ENCODE measurements around the gene ETS2. TPM values are rescaled to one million over a fixed set of nuclear protein-coding genes. Genes with fewer than 3 reads are reported as not detected.

The ETS2 gene
- polyA plus RNA-seq, 1 donor from 2014 or later, result 11.6 TPM

DNA sequence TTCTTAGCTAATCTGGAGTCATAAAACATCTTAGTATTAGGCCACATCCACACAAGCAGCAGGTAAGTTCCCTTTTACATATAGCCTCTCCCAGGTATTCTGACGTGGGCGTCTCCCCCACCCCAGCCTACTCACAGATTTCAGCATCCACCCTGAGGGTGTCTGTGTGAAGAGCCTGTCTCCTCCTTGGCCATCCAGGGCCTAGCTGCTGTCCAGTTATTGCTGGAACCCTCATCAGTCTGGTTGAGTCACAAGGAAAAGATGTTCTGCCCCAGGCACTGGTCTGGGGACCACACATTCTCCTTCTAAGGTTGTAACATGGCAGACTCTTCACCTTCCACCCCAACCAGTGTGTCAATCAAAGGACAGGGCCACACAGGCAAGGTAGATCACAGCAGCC, 57.6 kb downstream of the ETS2 start:
- H3K9me2 ChIP-seq (ENCODE audit: insufficient read depth, low read length), result no peaks in the 10 kb centered on the region
- H3K9ac ChIP-seq (ENCODE audit: low read length), result no peak overlapping the region
- H3K4me3 ChIP-seq (ENCODE audit: low read length), result no peak overlapping the region
- H3F3A ChIP-seq (ENCODE audit: insufficient read depth, low read length, poor library complexity, severe bottlenecking), result no peaks in the 10 kb centered on the region
- H3K36me3 ChIP-seq (ENCODE audit: insufficient read depth, low read length), result no peaks in the 10 kb centered on the region
- H2AFZ ChIP-seq (ENCODE audit: low read depth, low read length), result no peak overlapping the region
- H3K9me3 ChIP-seq (ENCODE audit: low read length), result no peaks in the 10 kb centered on the region
- no peaks in the 10 kb centered on the region for H3K27me3 ChIP-seq (ENCODE audit: insufficient read depth, low read depth, low read length)
- H3K27ac ChIP-seq (ENCODE audit: low read length), result no peak overlapping the region
- TF ChIP-seq TAF1 (IDR thresholded peaks at IDR 0.05; ENCODE audit: low read depth) (no peak), SMC3 (conservative IDR thresholded peaks at IDR 0.05; ENCODE audit: poor library complexity) (no peak), MXI1 (conservative IDR thresholded peaks at IDR 0.05; ENCODE audit: poor library complexity, severe bottlenecking) (no peak), REST (IDR thresholded peaks at IDR 0.05; ENCODE audit: borderline replicate concordance) (no peak), RAD21 (conservative IDR thresholded peaks at IDR 0.05) (no peak), CTCF (IDR thresholded peaks at IDR 0.05; ENCODE audit: poor library complexity, severe bottlenecking) (no peak), EP300 (conservative IDR thresholded peaks at IDR 0.05; ENCODE audit: poor library complexity, severe bottlenecking) (no peak), EZH2 (IDR thresholded peaks at IDR 0.05; ENCODE audit: borderline replicate concordance, insufficient read depth, low read length, poor library complexity, severe bottlenecking) (no peak), POLR2AphosphoS5 (IDR thresholded peaks at IDR 0.05) (no peak)
- no peaks in the 10 kb centered on the region for H4K20me1 ChIP-seq (ENCODE audit: insufficient read depth)
- no peaks in the 10 kb centered on the region for H3K79me2 ChIP-seq (replicated peaks; ENCODE audit: insufficient read depth, low read length)
- H3K4me2 ChIP-seq (ENCODE audit: low read length), result no peak overlapping the region

- Histone ChIP-seq H3K9me3 (ENCODE audit: low read length) (no peaks in the 10 kb centered on the region), H3K27ac (ENCODE audit: low read length) (no peak overlapping the region), H3K79me2 (replicated peaks; ENCODE audit: insufficient read depth, low read length) (no peaks in the 10 kb centered on the region), H3K36me3 (ENCODE audit: insufficient read depth, low read length) (no peaks in the 10 kb centered on the region), H3K9me2 (ENCODE audit: insufficient read depth, low read length) (no peaks in the 10 kb centered on the region), H3K4me3 (ENCODE audit: low read length) (no peak overlapping the region), H3K9ac (ENCODE audit: low read length) (no peak overlapping the region), H3K27me3 (ENCODE audit: insufficient read depth, low read depth, low read length) (no peaks in the 10 kb centered on the region), H4K20me1 (ENCODE audit: insufficient read depth) (no peaks in the 10 kb centered on the region), H3K4me2 (ENCODE audit: low read length) (no peak overlapping the region), H2AFZ (ENCODE audit: low read depth, low read length) (no peak overlapping the region), H3F3A (ENCODE audit: insufficient read depth, low read length, poor library complexity, severe bottlenecking) (no peaks in the 10 kb centered on the region)
- no peak for TF ChIP-seq MXI1 (conservative IDR thresholded peaks at IDR 0.05; ENCODE audit: poor library complexity, severe bottlenecking)
- TF ChIP-seq EP300 (conservative IDR thresholded peaks at IDR 0.05; ENCODE audit: poor library complexity, severe bottlenecking), result no peak
- TF ChIP-seq TAF1 (IDR thresholded peaks at IDR 0.05; ENCODE audit: low read depth), result no peak
Measured at GRCh38 chr21:38863843-38864363, 58.2 kb downstream of the ETS2 start.

Measured in neural cell (in vitro differentiated cells).